Measurements from ENCODE around the gene WDR18. TPM values are rescaled to one million over a fixed set of nuclear protein-coding genes. Genes with fewer than 3 reads are reported as not detected.

Gene WDR18
- total RNA-seq, 1 donor from 2014 or later = 21.9 TPM

GRCh38 chr19:1008268-1009040 lies 24.3 kb downstream of the WDR18 start:
- H3K4me3 ChIP-seq = no peak overlapping the region

GRCh38 chr19:1009041-1009980 lies 25.2 kb downstream of the WDR18 start:
- peak; percentile 7 for ATAC-seq
- Histone ChIP-seq H3K4me1 (no peaks in the 10 kb centered on the region), H3K36me3 (peaks cover 51% of the 10 kb centered on the region), H3K27me3 (no peaks in the 10 kb centered on the region), H3K27ac (peak overlapping the region; percentile 36), H3K9me3 (no peaks in the 10 kb centered on the region), H3K4me3 (no peak overlapping the region)
- intact Hi-C loops (cut with DNase I) = no loop called here
- no peak for DNase-seq
- TF ChIP-seq CTCF (IDR thresholded peaks at IDR 0.05) = no peak

More at GRCh38 chr19:1008268-1009040, 24.3 kb downstream of the WDR18 start:
- Histone ChIP-seq H3K9me3 (no peaks in the 10 kb centered on the region), H3K27me3 (peaks cover 4% of the 10 kb centered on the region), H3K36me3 (peaks cover 42% of the 10 kb centered on the region), H3K4me1 (no peaks in the 10 kb centered on the region), H3K27ac (no peak overlapping the region)
- ATAC-seq = no peak
- DNase-seq = no peak
- TF ChIP-seq CTCF (IDR thresholded peaks at IDR 0.05) = no peak
- intact Hi-C loops (cut with DNase I) = no loop called here

GRCh38 chr19:1009981-1010538 lies 25.9 kb downstream of the WDR18 start:
- ATAC-seq (no peak), DNase-seq (no peak)
- intact Hi-C loops (cut with DNase I) = no loop called here
- peak overlapping the region; percentile 36 for H3K27ac ChIP-seq
- no peak overlapping the region for H3K4me3 ChIP-seq
- H3K36me3 ChIP-seq = peaks cover 52% of the 10 kb centered on the region
- no peak for TF ChIP-seq CTCF (IDR thresholded peaks at IDR 0.05)
- no peaks in the 10 kb centered on the region for H3K4me1 ChIP-seq
- H3K27me3 ChIP-seq = no peaks in the 10 kb centered on the region
- no peaks in the 10 kb centered on the region for H3K9me3 ChIP-seq

- Histone ChIP-seq H3K27me3 (no peaks in the 10 kb centered on the region), H3K9me3 (no peaks in the 10 kb centered on the region), H3K4me3 (no peak overlapping the region), H3K27ac (no peak overlapping the region), H3K4me1 (peaks cover 2% of the 10 kb centered on the region), H3K36me3 (peaks cover 52% of the 10 kb centered on the region)
- no peak for TF ChIP-seq CTCF (IDR thresholded peaks at IDR 0.05)
- intact Hi-C loops (cut with DNase I) = no loop called here
- DNase-seq = no peak
- no peak for ATAC-seq
Measured at GRCh38 chr19:1010586-1011510, 26.7 kb downstream of the WDR18 start.

GRCh38 chr19:1011831-1012333 lies 27.7 kb downstream of the WDR18 start:
- Histone ChIP-seq H3K36me3 (peaks cover 52% of the 10 kb centered on the region), H3K4me3 (no peak overlapping the region), H3K4me1 (peaks cover 12% of the 10 kb centered on the region), H3K27ac (no peak overlapping the region), H3K27me3 (no peaks in the 10 kb centered on the region), H3K9me3 (no peaks in the 10 kb centered on the region)
- intact Hi-C loops (cut with DNase I) = no loop called here
- TF ChIP-seq CTCF (IDR thresholded peaks at IDR 0.05) = no peak
- ATAC-seq = no peak
- no peak for DNase-seq
